Keratinocyte (primary cell): Measurements from ENCODE around the gene FOXJ3.

Experiments used
- EZH2 ChIP-seq: IDR thresholded peaks from one replicate; pipeline ENCODE4 v1.6.1; 2012; ENCODE audit warnings: inconsistent platforms, mild to moderate bottlenecking, low read length, moderate library complexity
- TF ChIP-seq, protein P1 (sequence below), 3 experiments: IDR thresholded peaks in 1 of 3; conservative IDR thresholded peaks in 1 of 3; optimal IDR thresholded peaks in 1 of 3; 2 replicates in 2 of 3; 3 replicates in 1 of 3; pipeline versions ENCODE3 to v1.5.1; 2011; ENCODE audit warnings: low read length in 3 of 3, mild to moderate bottlenecking in 3 of 3, moderate library complexity in 2 of 3, control low read depth in 1 of 3, inconsistent platforms in 1 of 3; ENCODE audit not compliant: insufficient read depth in 2 of 3; ENCODE audit errors: extremely low read depth in 1 of 3

DNA sequence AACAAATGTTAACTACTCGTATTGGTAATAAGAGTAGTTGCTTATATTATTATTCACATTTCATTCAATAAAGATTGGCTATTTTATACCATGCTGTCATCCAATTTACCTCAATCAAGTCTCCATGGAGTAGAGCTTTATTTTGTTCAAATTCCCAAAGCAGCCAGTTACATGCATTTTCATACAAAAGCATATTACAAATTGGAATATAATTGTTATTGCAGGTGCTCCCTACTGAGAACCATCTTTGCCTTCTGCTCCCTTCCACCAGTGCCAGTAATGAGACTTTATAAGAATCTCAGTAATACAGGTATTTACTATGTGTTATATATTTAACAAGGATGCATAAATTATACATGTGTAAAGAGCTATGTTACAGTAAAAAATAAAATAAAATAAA is 54.2 kb downstream of the FOXJ3 start:
- TF ChIP-seq, protein P1, sequence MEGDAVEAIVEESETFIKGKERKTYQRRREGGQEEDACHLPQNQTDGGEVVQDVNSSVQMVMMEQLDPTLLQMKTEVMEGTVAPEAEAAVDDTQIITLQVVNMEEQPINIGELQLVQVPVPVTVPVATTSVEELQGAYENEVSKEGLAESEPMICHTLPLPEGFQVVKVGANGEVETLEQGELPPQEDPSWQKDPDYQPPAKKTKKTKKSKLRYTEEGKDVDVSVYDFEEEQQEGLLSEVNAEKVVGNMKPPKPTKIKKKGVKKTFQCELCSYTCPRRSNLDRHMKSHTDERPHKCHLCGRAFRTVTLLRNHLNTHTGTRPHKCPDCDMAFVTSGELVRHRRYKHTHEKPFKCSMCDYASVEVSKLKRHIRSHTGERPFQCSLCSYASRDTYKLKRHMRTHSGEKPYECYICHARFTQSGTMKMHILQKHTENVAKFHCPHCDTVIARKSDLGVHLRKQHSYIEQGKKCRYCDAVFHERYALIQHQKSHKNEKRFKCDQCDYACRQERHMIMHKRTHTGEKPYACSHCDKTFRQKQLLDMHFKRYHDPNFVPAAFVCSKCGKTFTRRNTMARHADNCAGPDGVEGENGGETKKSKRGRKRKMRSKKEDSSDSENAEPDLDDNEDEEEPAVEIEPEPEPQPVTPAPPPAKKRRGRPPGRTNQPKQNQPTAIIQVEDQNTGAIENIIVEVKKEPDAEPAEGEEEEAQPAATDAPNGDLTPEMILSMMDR (optimal IDR thresholded peaks at IDR 0.05 in 1 of 3, IDR thresholded peaks at IDR 0.05 in 1 of 3, conservative IDR thresholded peaks at IDR 0.05 in 1 of 3; ENCODE audit: extremely low read depth in 1 of 3, insufficient read depth in 2 of 3, low read length in 3 of 3), result no peak
- no peak for TF ChIP-seq EZH2
